ENCODE results near the gene STON2.

DNA sequence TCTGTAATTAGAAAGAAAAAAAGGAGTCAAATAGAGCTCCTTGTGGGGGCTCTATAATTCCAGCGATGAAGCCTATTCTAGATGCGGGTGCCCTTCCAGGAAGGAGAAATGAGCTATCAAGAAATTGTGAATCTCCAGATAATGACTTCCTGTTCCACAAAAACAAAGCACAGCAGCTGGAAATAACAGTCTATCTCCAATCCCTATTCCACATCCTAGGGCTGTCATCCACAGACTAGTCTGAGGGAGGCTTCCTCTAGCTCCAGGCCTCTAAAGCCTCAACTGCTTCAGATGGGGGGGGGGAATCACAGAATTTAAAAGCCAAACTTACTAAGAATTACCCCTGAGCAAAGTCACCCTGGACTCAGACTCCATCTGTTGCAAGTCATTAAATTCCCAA, 102.0 kb downstream of the STON2 start:
- TF ChIP-seq POLR2A (IDR thresholded peaks at IDR 0.05; ENCODE audit: low read length) (no peak), GATA1 (IDR thresholded peaks at IDR 0.05; ENCODE audit: low read depth, low read length) (no peak)
